CD8-positive, alpha-beta memory T cell (primary cell): ENCODE data around the gene BRSK1. TPM values are rescaled to one million over a fixed set of nuclear protein-coding genes. Genes with fewer than 3 reads are reported as not detected.

Experiments
- CTCF ChIA-PET: fragments of 350-600 bp; sonication (Branson Sonifier 250); formaldehyde crosslinking; loops from one replicate; lab custom pipeline; 2021; ENCODE audit warnings: antibody characterized with exemption; lab: Charles Lee
- POLR2A ChIA-PET: fragments of 350-600 bp; sonication (Branson Sonifier 250); formaldehyde crosslinking; loops from one replicate; lab custom pipeline; 2021; ENCODE audit warnings: antibody characterized with exemption; lab: Charles Lee
- DNase-seq, 5 donors: peaks; one replicate each; pipeline versions ENCODE4 v3.0.0 to v3.0.0-alpha.2; 2020 to 2022; ENCODE audit warnings: mixed read lengths in 1 of 5
- H3K27ac ChIP-seq: one replicate; pipeline ENCODE4 v1.7.0; 2013; ENCODE audit warnings: low read depth, mild to moderate bottlenecking, low read length, moderate library complexity
- H3K27me3 ChIP-seq: 2 replicates; pipeline ENCODE4 v1.7.0; 2013; ENCODE audit warnings: low read length, mild to moderate bottlenecking; ENCODE audit not compliant: insufficient read depth, poor library complexity, severe bottlenecking
- H3K36me3 ChIP-seq: 2 replicates; pipeline ENCODE4 v1.7.0; 2013; ENCODE audit warnings: mild to moderate bottlenecking, low read length, moderate library complexity; ENCODE audit not compliant: insufficient read depth
- H3K4me1 ChIP-seq: 2 replicates; pipeline ENCODE4 v1.7.0; 2013; ENCODE audit warnings: mild to moderate bottlenecking, low read length, moderate library complexity; ENCODE audit not compliant: insufficient read depth
- H3K4me3 ChIP-seq: 2 replicates; pipeline ENCODE4 v1.7.0; 2013; ENCODE audit warnings: mild to moderate bottlenecking, low read length
- H3K9me3 ChIP-seq: 2 replicates; pipeline ENCODE4 v1.7.0; 2013; ENCODE audit warnings: mild to moderate bottlenecking, low read length
- H3K27ac Mint-ChIP-seq, 8 donors: one replicate each; pipeline ENCODE4 v1.8.0; 2020 to 2021; ENCODE audit warnings: mixed read lengths in 8 of 8, mild to moderate bottlenecking in 6 of 8, inconsistent platforms in 3 of 8, moderate library complexity in 3 of 8
- H3K27me3 Mint-ChIP-seq, 2 donors: one replicate each; pipeline ENCODE4 v1.8.0; 2020 to 2021; ENCODE audit warnings: mixed read lengths in 2 of 2, mild to moderate bottlenecking in 1 of 2, moderate library complexity in 1 of 2
- H3K36me3 Mint-ChIP-seq, 3 donors: one replicate each; pipeline ENCODE4 v1.8.0; 2020 to 2021; ENCODE audit warnings: mixed read lengths in 3 of 3, inconsistent platforms in 1 of 3, mild to moderate bottlenecking in 1 of 3
- H3K4me1 Mint-ChIP-seq, 3 donors: one replicate each; pipeline ENCODE4 v1.8.0; 2020 to 2021; ENCODE audit warnings: mixed read lengths in 3 of 3, inconsistent platforms in 1 of 3, mild to moderate bottlenecking in 1 of 3
- H3K4me3 Mint-ChIP-seq, 7 donors: one replicate each; pipeline ENCODE4 v1.8.0; 2020 to 2021; ENCODE audit warnings: mixed read lengths in 7 of 7, mild to moderate bottlenecking in 6 of 7, moderate library complexity in 4 of 7, inconsistent platforms in 2 of 7
- H3K9me3 Mint-ChIP-seq, 5 donors: one replicate each; pipeline ENCODE4 v1.8.0; 2020 to 2022; ENCODE audit warnings: mixed read lengths in 5 of 5, mild to moderate bottlenecking in 3 of 5, moderate library complexity in 2 of 5, inconsistent platforms in 1 of 5
- polyA plus RNA-seq: library from polyadenylated mRNA; unstranded; fragments of 300-500 nt; fragmentation: Illumina TruSeq; gene quantifications from one replicate; pipeline ENCODE4 v1.2.3, GENCODE V29; 2021
- total RNA-seq, 2 experiments: library from RNA; stranded (reverse); gene quantifications; one replicate each; pipeline ENCODE4 v1.2.3, GENCODE V29; 2021

The BRSK1 gene
- total and polyA plus RNA-seq, 3 experiments from 2014 or later, result 0.82 to 5.7 (median 4.1) TPM

GRCh38 chr19:55272142-55272541, 11.7 kb upstream of the BRSK1 start:
- peaks cover 13 to 17% (median 13%) of the 10 kb centered on the region in 3 donors for H3K4me1 Mint-ChIP-seq
- peaks cover 3% of the 10 kb centered on the region for H3K4me1 ChIP-seq
- DNase-seq, result no peak
- H3K27ac Mint-ChIP-seq, result no peak overlapping the region
- no peaks in the 10 kb centered on the region for H3K27me3 ChIP-seq
- H3K4me3 Mint-ChIP-seq, result no peak overlapping the region
- H3K4me3 ChIP-seq, result no peak overlapping the region
- no peaks in the 10 kb centered on the region for H3K9me3 Mint-ChIP-seq
- H3K36me3 Mint-ChIP-seq, result peaks cover 5 to 64% (median 19%) of the 10 kb centered on the region in 3 donors
- peaks cover 10% of the 10 kb centered on the region for H3K36me3 ChIP-seq
- ChIA-PET CTCF (no interaction called here), POLR2A (interaction anchor here (1.1 kb wide), 1 partner anchor 13 kb away, joined by 3 read pairs; no protein-coding TSS in a partner anchor)
- no peaks in the 10 kb centered on the region for H3K27me3 Mint-ChIP-seq
- no peak overlapping the region for H3K27ac ChIP-seq
- H3K9me3 ChIP-seq, result no peaks in the 10 kb centered on the region

GRCh38 chr19:55273978-55274707, 9.7 kb upstream of the BRSK1 start:
- no peak for DNase-seq
- H3K4me3 ChIP-seq, result no peak overlapping the region
- H3K27ac ChIP-seq, result no peak overlapping the region
- H3K4me1 ChIP-seq, result peaks cover 9% of the 10 kb centered on the region
- CTCF ChIA-PET, result no interaction called here
- H3K36me3 ChIP-seq, result peaks cover 10% of the 10 kb centered on the region
- no peaks in the 10 kb centered on the region for H3K9me3 ChIP-seq
- Mint-ChIP-seq H3K36me3 (peaks cover 5 to 71% (median 19%) of the 10 kb centered on the region in 3 donors), H3K4me3 (peak overlapping the region in 1 of 7 donors; percentile 50), H3K27me3 (no peaks in the 10 kb centered on the region), H3K9me3 (no peaks in the 10 kb centered on the region), H3K4me1 (peaks cover 18 to 28% (median 18%) of the 10 kb centered on the region in 3 donors), H3K27ac (no peak overlapping the region)
- H3K27me3 ChIP-seq, result no peaks in the 10 kb centered on the region
- POLR2A ChIA-PET, result no interaction called here

- Mint-ChIP-seq H3K4me3 (peak overlapping the region; percentile 63 to 84 (median 68)), H3K9me3 (no peaks in the 10 kb centered on the region), H3K27ac (peak overlapping the region; percentile 83 to 94 (median 86)), H3K4me1 (peaks cover 34 to 48% (median 35%) of the 10 kb centered on the region in 3 donors), H3K27me3 (peaks cover 0 to 2% of the 10 kb centered on the region in 2 donors), H3K36me3 (peaks cover 5 to 59% (median 12%) of the 10 kb centered on the region in 3 donors)
- no peak overlapping the region for H3K4me3 ChIP-seq
- peak overlapping the region; percentile 74 for H3K27ac ChIP-seq
- CTCF ChIA-PET, result interaction anchor here (0.9 to 2.5 kb wide), 2 partner anchors 16 to 63 kb away, joined by 3 to 9 read pairs; no protein-coding TSS in a partner anchor
- H3K9me3 ChIP-seq, result no peaks in the 10 kb centered on the region
- H3K36me3 ChIP-seq, result peaks cover 10% of the 10 kb centered on the region
- H3K4me1 ChIP-seq, result peaks cover 22% of the 10 kb centered on the region
- POLR2A ChIA-PET, result interaction anchor here (0.6 to 1.5 kb wide), 4 partner anchors 13 to 129 kb away, joined by 3 to 6 read pairs (median 4); partner anchors contain the start of gene PPP6R1
- DNase-seq, result peak in 2 of 5 donors; percentile 43 to 57
- no peaks in the 10 kb centered on the region for H3K27me3 ChIP-seq
Measured at GRCh38 chr19:55275851-55276719, 7.7 kb upstream of the BRSK1 start.

- Histone ChIP-seq H3K9me3 (no peaks in the 10 kb centered on the region), H3K4me3 (no peak overlapping the region), H3K36me3 (peaks cover 10% of the 10 kb centered on the region), H3K27ac (peak overlapping the region; percentile 74), H3K4me1 (peaks cover 22% of the 10 kb centered on the region), H3K27me3 (no peaks in the 10 kb centered on the region)
- ChIA-PET CTCF (interaction anchor here (2.5 kb wide), 1 partner anchor 16 kb away, joined by 9 read pairs; no protein-coding TSS in a partner anchor), POLR2A (interaction anchor here (1.0 to 1.5 kb wide), 2 partner anchors 17 to 23 kb away, joined by 3 to 4 read pairs; partner anchors contain the start of gene PPP6R1)
- Mint-ChIP-seq H3K4me3 (peak overlapping the region; percentile 63 to 84 (median 68)), H3K4me1 (peaks cover 38 to 52% (median 39%) of the 10 kb centered on the region in 3 donors), H3K36me3 (peaks cover 5 to 54% (median 11%) of the 10 kb centered on the region in 3 donors), H3K9me3 (no peaks in the 10 kb centered on the region), H3K27ac (peak overlapping the region; percentile 72 to 94 (median 86)), H3K27me3 (peaks cover 0 to 4% of the 10 kb centered on the region in 2 donors)
- DNase-seq, result no peak
Measured at GRCh38 chr19:55276720-55277430, 6.9 kb upstream of the BRSK1 start.

GRCh38 chr19:55277494-55277893, 6.3 kb upstream of the BRSK1 start:
- H3K9me3 ChIP-seq, result no peaks in the 10 kb centered on the region
- Mint-ChIP-seq H3K4me1 (peaks cover 38 to 55% (median 42%) of the 10 kb centered on the region in 3 donors), H3K27ac (peak overlapping the region in 3 of 8 donors; percentile 73 to 94 (median 83)), H3K36me3 (peaks cover 0 to 47% (median 5%) of the 10 kb centered on the region in 3 donors), H3K27me3 (peaks cover 0 to 4% of the 10 kb centered on the region in 2 donors), H3K4me3 (peak overlapping the region in 6 of 7 donors; percentile 56 to 81 (median 65)), H3K9me3 (no peaks in the 10 kb centered on the region)
- peaks cover 10% of the 10 kb centered on the region for H3K36me3 ChIP-seq
- ChIA-PET POLR2A (interaction anchor here (1.0 to 1.5 kb wide), 2 partner anchors 18 to 23 kb away, joined by 3 to 4 read pairs; partner anchors contain the start of gene PPP6R1), CTCF (interaction anchor here (0.8 to 2.5 kb wide), 2 partner anchors 15 to 18 kb away, joined by 3 to 9 read pairs; partner anchors contain the start of gene PPP6R1)
- H3K27ac ChIP-seq, result peak overlapping the region; percentile 74
- no peak for DNase-seq
- H3K4me3 ChIP-seq, result no peak overlapping the region
- peaks cover 22% of the 10 kb centered on the region for H3K4me1 ChIP-seq
- no peaks in the 10 kb centered on the region for H3K27me3 ChIP-seq

- no peaks in the 10 kb centered on the region for H3K9me3 Mint-ChIP-seq
- peaks cover 0 to 4% of the 10 kb centered on the region in 2 donors for H3K27me3 Mint-ChIP-seq
- H3K36me3 ChIP-seq, result peaks cover 2% of the 10 kb centered on the region
- peak overlapping the region; percentile 67 to 99 (median 96) for H3K4me3 Mint-ChIP-seq
- H3K27ac ChIP-seq, result no peak overlapping the region
- H3K36me3 Mint-ChIP-seq, result peaks cover 0 to 37% (median 5%) of the 10 kb centered on the region in 3 donors
- no peaks in the 10 kb centered on the region for H3K27me3 ChIP-seq
- ChIA-PET CTCF (interaction anchor here (0.8 to 2.5 kb wide), 3 partner anchors 14 to 226 kb away, joined by 3 to 9 read pairs (median 5); partner anchors contain the start of gene PPP6R1), POLR2A (interaction anchor here (0.9 to 2.5 kb wide), 3 partner anchors 17 to 25 kb away, joined by 3 to 33 read pairs (median 3); partner anchors contain the start of gene PPP6R1)
- H3K9me3 ChIP-seq, result no peaks in the 10 kb centered on the region
- H3K27ac Mint-ChIP-seq, result peak overlapping the region; percentile 54 to 100 (median 83)
- H3K4me1 ChIP-seq, result peaks cover 27% of the 10 kb centered on the region
- peaks cover 45 to 65% (median 51%) of the 10 kb centered on the region in 3 donors for H3K4me1 Mint-ChIP-seq
- DNase-seq, result no peak
- H3K4me3 ChIP-seq, result peak overlapping the region; percentile 97
Measured at GRCh38 chr19:55278391-55279135, 5.2 kb upstream of the BRSK1 start.
